ENCODE results near the gene ZNF519.
"Not testable (repeated sequence)": the region's sequence is repeated elsewhere in the genome, so short reads cannot be mapped to it uniquely, and the experiment has no call there.

DNA sequence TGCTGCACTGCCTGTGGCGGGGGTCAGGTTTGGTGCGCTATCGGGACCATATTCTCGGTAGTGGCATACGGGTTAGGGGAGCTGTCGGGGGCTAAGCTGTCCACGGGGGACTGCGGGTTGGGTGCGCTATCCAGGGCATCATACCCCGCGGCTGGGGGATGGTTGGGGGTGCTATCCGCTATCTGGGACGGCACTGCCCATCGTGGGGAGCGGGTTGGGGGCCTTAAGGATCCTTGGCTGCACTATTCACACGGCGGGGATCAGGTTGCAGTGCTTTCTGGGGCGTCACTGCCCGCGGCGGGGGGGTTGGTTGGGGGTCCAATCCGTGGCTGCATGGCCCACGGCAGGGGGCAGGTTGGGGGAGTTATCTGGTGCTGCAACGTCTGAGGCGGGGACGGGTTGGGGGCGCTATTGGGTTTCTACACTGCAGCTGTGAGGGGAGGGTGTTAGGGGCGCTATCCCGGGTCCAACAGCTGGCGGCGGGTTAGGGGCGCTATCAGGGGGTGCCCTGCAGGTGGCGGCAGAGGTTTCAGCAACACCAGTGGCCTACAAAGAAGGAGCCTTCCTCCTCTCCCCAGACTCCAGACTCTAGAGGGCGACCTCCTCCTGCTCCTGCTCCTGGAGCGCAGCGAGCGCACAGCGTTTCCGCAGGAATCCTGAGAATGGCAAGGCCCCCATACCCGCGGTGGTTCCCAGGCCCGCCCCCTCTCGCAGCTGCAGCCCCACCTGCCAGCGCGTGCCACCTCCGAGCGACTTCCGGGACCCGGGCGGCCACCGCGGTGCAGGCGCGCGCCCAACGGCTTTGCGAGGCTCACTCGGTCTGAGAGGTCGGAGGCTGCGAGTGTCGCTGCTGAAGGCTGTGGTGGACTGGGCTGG, 46.3 kb upstream of the ZNF519 start:
- TF ChIP-seq POLR2A (IDR thresholded peaks at IDR 0.05) = not testable (repeated sequence)
- TF ChIP-seq, protein P1, sequence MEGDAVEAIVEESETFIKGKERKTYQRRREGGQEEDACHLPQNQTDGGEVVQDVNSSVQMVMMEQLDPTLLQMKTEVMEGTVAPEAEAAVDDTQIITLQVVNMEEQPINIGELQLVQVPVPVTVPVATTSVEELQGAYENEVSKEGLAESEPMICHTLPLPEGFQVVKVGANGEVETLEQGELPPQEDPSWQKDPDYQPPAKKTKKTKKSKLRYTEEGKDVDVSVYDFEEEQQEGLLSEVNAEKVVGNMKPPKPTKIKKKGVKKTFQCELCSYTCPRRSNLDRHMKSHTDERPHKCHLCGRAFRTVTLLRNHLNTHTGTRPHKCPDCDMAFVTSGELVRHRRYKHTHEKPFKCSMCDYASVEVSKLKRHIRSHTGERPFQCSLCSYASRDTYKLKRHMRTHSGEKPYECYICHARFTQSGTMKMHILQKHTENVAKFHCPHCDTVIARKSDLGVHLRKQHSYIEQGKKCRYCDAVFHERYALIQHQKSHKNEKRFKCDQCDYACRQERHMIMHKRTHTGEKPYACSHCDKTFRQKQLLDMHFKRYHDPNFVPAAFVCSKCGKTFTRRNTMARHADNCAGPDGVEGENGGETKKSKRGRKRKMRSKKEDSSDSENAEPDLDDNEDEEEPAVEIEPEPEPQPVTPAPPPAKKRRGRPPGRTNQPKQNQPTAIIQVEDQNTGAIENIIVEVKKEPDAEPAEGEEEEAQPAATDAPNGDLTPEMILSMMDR (IDR thresholded peaks at IDR 0.05) = peak; percentile 16 to 67
